ENCODE measurements around the gene ZNF560.
"Not testable (repeated sequence)": the region's sequence is repeated elsewhere in the genome, so short reads cannot be mapped to it uniquely, and the experiment has no call there.

The ZNF560 gene

GRCh38 chr19:9498183-9498902, at the start of gene ZNF560:
Gene ZNF560, minus strand, starts transcription at chr19:9498616. Its CDS starts 23,303 bp downstream, at chr19:9475313.
- DNase-seq, result no peak

GRCh38 chr19:9547870-9548269, 49.5 kb upstream of the ZNF560 start:
- no peak for DNase-seq

- not testable (repeated sequence) for DNase-seq
Measured at GRCh38 chr19:9541281-9541680, 42.9 kb upstream of the ZNF560 start.

GRCh38 chr19:9539921-9540320, 41.5 kb upstream of the ZNF560 start:
- DNase-seq, result not testable (repeated sequence)

GRCh38 chr19:9539201-9539600, 40.8 kb upstream of the ZNF560 start:
- DNase-seq, result not testable (repeated sequence)

- DNase-seq, result peak; percentile 87
Measured at GRCh38 chr19:9538183-9539058, 40.0 kb upstream of the ZNF560 start, which contains the start of gene ZNF426. Gene ZNF426, minus strand, starts transcription at chr19:9538645. Its CDS starts 2,413 bp downstream, at chr19:9536232.

- no peak for DNase-seq
Measured at GRCh38 chr19:9535934-9536333, 37.5 kb upstream of the ZNF560 start.

- DNase-seq, result no peak
Measured at GRCh38 chr19:9531933-9532332, 33.5 kb upstream of the ZNF560 start.

GRCh38 chr19:9528757-9529336, 30.4 kb upstream of the ZNF560 start:
- no peak for DNase-seq

- DNase-seq, result no peak
Measured at GRCh38 chr19:9523885-9524474, 25.6 kb upstream of the ZNF560 start.

GRCh38 chr19:9507285-9507684, 8.9 kb upstream of the ZNF560 start:
- DNase-seq, result no peak

- no peak for DNase-seq
Measured at GRCh38 chr19:9500796-9501195, 2.4 kb upstream of the ZNF560 start.

- no peak for DNase-seq
Measured at GRCh38 chr19:9494096-9494495, 4.3 kb downstream of the ZNF560 start.

- no peak for DNase-seq
Measured at GRCh38 chr19:9487016-9487415, 11.4 kb downstream of the ZNF560 start.

- DNase-seq, result no peak
Measured at GRCh38 chr19:9485140-9485539, 13.3 kb downstream of the ZNF560 start.

GRCh38 chr19:9474975-9475374, 23.4 kb downstream of the ZNF560 start:
- DNase-seq, result no peak

- DNase-seq, result no peak
Measured at GRCh38 chr19:9467161-9467560, 31.3 kb downstream of the ZNF560 start.

GRCh38 chr19:9461938-9462337, 36.5 kb downstream of the ZNF560 start:
- DNase-seq, result no peak

- DNase-seq, result no peak
Measured at GRCh38 chr19:9456018-9456689, 42.3 kb downstream of the ZNF560 start.

- DNase-seq, result no peak
Measured at GRCh38 chr19:9453953-9454352, 44.5 kb downstream of the ZNF560 start.

GRCh38 chr19:9445037-9445436, 53.4 kb downstream of the ZNF560 start:
- no peak for DNase-seq

- no peak for DNase-seq
Measured at GRCh38 chr19:9436358-9436757, 62.1 kb downstream of the ZNF560 start.

Data from CD4-positive, alpha-beta T cell treated with Interleukin-12 subunit alpha and Interleukin-12 subunit beta, for 1 hour (primary cell).